ENCODE data around the gene PIGP.

Gene PIGP

DNA sequence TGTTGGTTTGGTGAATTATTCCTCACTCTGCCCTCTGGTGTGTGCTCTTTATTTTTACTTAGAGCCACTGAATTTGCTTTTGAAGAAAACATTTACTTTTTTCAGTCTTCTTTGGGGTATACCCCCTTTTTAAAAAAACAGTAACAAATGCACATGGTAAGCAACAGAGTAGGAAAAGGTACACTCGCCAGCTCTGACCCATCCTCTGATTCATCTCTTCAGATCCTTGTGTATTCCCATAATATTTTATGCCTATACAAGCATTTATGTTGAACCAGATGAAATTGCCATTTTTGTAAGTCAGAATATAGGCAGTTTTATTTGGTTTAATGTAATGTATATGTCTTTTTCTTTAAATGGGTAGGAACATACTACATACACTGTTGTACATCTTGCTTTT is 28.5 kb upstream of the PIGP start:
- Histone ChIP-seq H3K4me2 (ENCODE audit: insufficient read depth, low read length) (no peak overlapping the region), H3K27ac (ENCODE audit: low read length) (no peak overlapping the region), H4K20me1 (ENCODE audit: insufficient read depth, low read length) (no peaks in the 10 kb centered on the region), H3K9ac (ENCODE audit: low read depth, low read length) (no peak overlapping the region), H2AFZ (ENCODE audit: low read depth, low read length) (no peak overlapping the region), H3K79me2 (ENCODE audit: insufficient read depth, low read length) (peaks cover under 1% of the 10 kb centered on the region; the same call in 1 of the 2 replicates), H3K36me3 (ENCODE audit: insufficient read depth, low read length) (peaks cover 47% of the 10 kb centered on the region), H3K9me3 (ENCODE audit: insufficient read depth, low read length, severe bottlenecking) (peaks cover 2% of the 10 kb centered on the region), H3K4me1 (ENCODE audit: insufficient read depth, low read length) (no peaks in the 10 kb centered on the region), H3K4me3 (ENCODE audit: low read depth in 1 of 2, low read length in 2 of 2) (no peak overlapping the region), H3K27me3 (ENCODE audit: insufficient read depth, low read length, poor library complexity) (no peaks in the 10 kb centered on the region)
- DNase-seq (no peak), ATAC-seq (ENCODE audit: insufficient read depth, low read depth) (no peak)
- no peak for TF ChIP-seq EZH2 (IDR thresholded peaks at IDR 0.05; ENCODE audit: borderline replicate concordance, low read depth, low read length, severe bottlenecking)
- TF ChIP-seq, protein P1, sequence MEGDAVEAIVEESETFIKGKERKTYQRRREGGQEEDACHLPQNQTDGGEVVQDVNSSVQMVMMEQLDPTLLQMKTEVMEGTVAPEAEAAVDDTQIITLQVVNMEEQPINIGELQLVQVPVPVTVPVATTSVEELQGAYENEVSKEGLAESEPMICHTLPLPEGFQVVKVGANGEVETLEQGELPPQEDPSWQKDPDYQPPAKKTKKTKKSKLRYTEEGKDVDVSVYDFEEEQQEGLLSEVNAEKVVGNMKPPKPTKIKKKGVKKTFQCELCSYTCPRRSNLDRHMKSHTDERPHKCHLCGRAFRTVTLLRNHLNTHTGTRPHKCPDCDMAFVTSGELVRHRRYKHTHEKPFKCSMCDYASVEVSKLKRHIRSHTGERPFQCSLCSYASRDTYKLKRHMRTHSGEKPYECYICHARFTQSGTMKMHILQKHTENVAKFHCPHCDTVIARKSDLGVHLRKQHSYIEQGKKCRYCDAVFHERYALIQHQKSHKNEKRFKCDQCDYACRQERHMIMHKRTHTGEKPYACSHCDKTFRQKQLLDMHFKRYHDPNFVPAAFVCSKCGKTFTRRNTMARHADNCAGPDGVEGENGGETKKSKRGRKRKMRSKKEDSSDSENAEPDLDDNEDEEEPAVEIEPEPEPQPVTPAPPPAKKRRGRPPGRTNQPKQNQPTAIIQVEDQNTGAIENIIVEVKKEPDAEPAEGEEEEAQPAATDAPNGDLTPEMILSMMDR (IDR thresholded peaks at IDR 0.05; ENCODE audit: borderline replicate concordance, extremely low read depth, low read length, poor library complexity, severe bottlenecking) = no peak

DNA sequence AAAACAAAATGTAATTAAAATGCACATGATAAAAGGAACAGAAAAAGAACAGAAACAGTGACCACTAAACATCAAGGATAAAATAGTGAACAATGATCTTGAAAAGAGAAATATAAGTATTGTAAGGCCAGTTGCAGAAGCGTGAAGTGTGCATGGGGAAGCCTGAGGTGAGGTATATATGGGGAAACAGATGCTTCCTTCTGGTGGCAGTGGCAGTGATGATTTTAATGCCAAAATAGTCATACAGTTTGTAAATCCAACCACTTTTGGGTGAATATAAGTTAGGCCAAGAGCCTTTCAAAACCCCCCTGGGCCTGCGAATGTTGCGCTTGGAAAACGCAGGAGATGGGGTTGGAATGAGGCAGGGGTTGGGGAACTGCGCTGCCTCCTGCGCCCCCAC is 27.4 kb upstream of the PIGP start:
- DNase-seq (no peak), ATAC-seq (ENCODE audit: insufficient read depth, low read depth) (no peak)
- Histone ChIP-seq H3K9ac (ENCODE audit: low read depth, low read length) (no peak overlapping the region), H3K4me2 (ENCODE audit: insufficient read depth, low read length) (no peak overlapping the region), H3K4me1 (ENCODE audit: insufficient read depth, low read length) (no peaks in the 10 kb centered on the region), H3K27ac (ENCODE audit: low read length) (no peak overlapping the region), H3K9me3 (ENCODE audit: insufficient read depth, low read length, severe bottlenecking) (no peaks in the 10 kb centered on the region), H3K4me3 (ENCODE audit: low read depth in 1 of 2, low read length in 2 of 2) (no peak overlapping the region), H3K27me3 (ENCODE audit: insufficient read depth, low read length, poor library complexity) (no peaks in the 10 kb centered on the region), H4K20me1 (ENCODE audit: insufficient read depth, low read length) (no peaks in the 10 kb centered on the region), H3K79me2 (ENCODE audit: insufficient read depth, low read length) (no peaks in the 10 kb centered on the region; the same call in 1 of the 2 replicates), H2AFZ (ENCODE audit: low read depth, low read length) (no peak overlapping the region), H3K36me3 (ENCODE audit: insufficient read depth, low read length) (peaks cover 51% of the 10 kb centered on the region)
- TF ChIP-seq EZH2 (IDR thresholded peaks at IDR 0.05; ENCODE audit: borderline replicate concordance, low read depth, low read length, severe bottlenecking) = no peak
- TF ChIP-seq, protein P1 (IDR thresholded peaks at IDR 0.05; ENCODE audit: borderline replicate concordance, extremely low read depth, low read length, poor library complexity, severe bottlenecking) = no peak

DNA sequence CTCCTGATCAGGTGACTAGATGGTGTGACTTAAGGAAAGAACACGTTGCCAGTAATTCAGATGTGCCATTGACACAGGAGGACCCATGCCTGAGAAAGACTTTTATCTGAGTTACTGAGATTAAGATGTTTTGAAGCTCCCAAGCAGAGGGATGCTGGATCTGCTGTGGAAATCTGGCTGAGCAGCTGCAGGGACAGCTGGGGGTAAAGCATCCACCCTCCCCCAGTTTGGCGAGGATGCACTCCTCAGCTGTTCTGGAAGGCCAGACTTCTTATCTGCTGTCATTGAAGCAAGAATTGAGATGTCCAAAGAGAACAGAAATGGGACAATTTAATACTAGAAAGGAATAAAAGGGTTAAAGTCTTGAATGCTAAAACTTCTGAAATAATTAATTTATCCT is 25.9 kb upstream of the PIGP start:
- no peaks in the 10 kb centered on the region; the same call in none of the 2 replicates for H3K79me2 ChIP-seq (ENCODE audit: insufficient read depth, low read length)
- H3K36me3 ChIP-seq (ENCODE audit: insufficient read depth, low read length) = peaks cover 61% of the 10 kb centered on the region
- no peak overlapping the region for H3K4me2 ChIP-seq (ENCODE audit: insufficient read depth, low read length)
- no peaks in the 10 kb centered on the region for H3K27me3 ChIP-seq (ENCODE audit: insufficient read depth, low read length, poor library complexity)
- no peaks in the 10 kb centered on the region for H3K9me3 ChIP-seq (ENCODE audit: insufficient read depth, low read length, severe bottlenecking)
- DNase-seq = no peak
- H4K20me1 ChIP-seq (ENCODE audit: insufficient read depth, low read length) = no peaks in the 10 kb centered on the region
- H3K27ac ChIP-seq (ENCODE audit: low read length) = no peak overlapping the region
- H3K9ac ChIP-seq (ENCODE audit: low read depth, low read length) = no peak overlapping the region
- H3K4me1 ChIP-seq (ENCODE audit: insufficient read depth, low read length) = no peaks in the 10 kb centered on the region
- no peak overlapping the region for H2AFZ ChIP-seq (ENCODE audit: low read depth, low read length)
- ATAC-seq (ENCODE audit: insufficient read depth, low read depth) = no peak
- TF ChIP-seq EZH2 (IDR thresholded peaks at IDR 0.05; ENCODE audit: borderline replicate concordance, low read depth, low read length, severe bottlenecking) = no peak
- TF ChIP-seq, protein P1 (IDR thresholded peaks at IDR 0.05; ENCODE audit: borderline replicate concordance, extremely low read depth, low read length, poor library complexity, severe bottlenecking) = no peak
- H3K4me3 ChIP-seq (ENCODE audit: low read depth in 1 of 2, low read length in 2 of 2) = no peak overlapping the region

DNA sequence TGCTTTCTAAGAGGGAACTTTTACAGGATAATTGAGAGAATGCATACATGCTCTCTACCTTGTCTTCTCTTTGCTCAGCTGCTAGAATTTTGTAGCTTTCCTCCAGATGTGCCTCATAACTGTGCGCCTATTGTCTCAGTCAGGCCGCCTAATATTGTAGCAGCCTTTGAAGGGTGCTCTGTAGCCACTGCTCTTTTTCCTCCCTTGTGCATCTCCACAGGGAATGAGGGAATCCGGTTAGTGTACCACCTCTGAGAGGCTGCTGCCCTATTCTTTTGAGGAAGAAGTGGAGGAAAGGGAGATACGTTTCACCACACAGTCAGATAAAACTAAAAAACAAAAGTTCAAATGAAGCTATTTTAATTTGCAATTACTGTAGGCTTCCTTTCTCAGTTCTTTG is 22.9 kb upstream of the PIGP start:
- Histone ChIP-seq H3K4me2 (ENCODE audit: insufficient read depth, low read length) (no peak overlapping the region), H2AFZ (ENCODE audit: low read depth, low read length) (no peak overlapping the region), H3K9ac (ENCODE audit: low read depth, low read length) (no peak overlapping the region), H3K79me2 (ENCODE audit: insufficient read depth, low read length) (peaks cover 3% of the 10 kb centered on the region), H3K9me3 (ENCODE audit: insufficient read depth, low read length, severe bottlenecking) (no peaks in the 10 kb centered on the region), H3K36me3 (ENCODE audit: insufficient read depth, low read length) (peaks cover 74% of the 10 kb centered on the region), H3K27ac (ENCODE audit: low read length) (no peak overlapping the region), H4K20me1 (ENCODE audit: insufficient read depth, low read length) (no peaks in the 10 kb centered on the region), H3K27me3 (ENCODE audit: insufficient read depth, low read length, poor library complexity) (no peaks in the 10 kb centered on the region), H3K4me3 (ENCODE audit: low read depth in 1 of 2, low read length in 2 of 2) (no peak overlapping the region), H3K4me1 (ENCODE audit: insufficient read depth, low read length) (no peaks in the 10 kb centered on the region)
- TF ChIP-seq, protein P1 (IDR thresholded peaks at IDR 0.05; ENCODE audit: borderline replicate concordance, extremely low read depth, low read length, poor library complexity, severe bottlenecking) = no peak
- no peak for TF ChIP-seq EZH2 (IDR thresholded peaks at IDR 0.05; ENCODE audit: borderline replicate concordance, low read depth, low read length, severe bottlenecking)
- DNase-seq = no peak
- no peak for ATAC-seq (ENCODE audit: insufficient read depth, low read depth)
